ENCODE data around the gene MRPL43.

DNA sequence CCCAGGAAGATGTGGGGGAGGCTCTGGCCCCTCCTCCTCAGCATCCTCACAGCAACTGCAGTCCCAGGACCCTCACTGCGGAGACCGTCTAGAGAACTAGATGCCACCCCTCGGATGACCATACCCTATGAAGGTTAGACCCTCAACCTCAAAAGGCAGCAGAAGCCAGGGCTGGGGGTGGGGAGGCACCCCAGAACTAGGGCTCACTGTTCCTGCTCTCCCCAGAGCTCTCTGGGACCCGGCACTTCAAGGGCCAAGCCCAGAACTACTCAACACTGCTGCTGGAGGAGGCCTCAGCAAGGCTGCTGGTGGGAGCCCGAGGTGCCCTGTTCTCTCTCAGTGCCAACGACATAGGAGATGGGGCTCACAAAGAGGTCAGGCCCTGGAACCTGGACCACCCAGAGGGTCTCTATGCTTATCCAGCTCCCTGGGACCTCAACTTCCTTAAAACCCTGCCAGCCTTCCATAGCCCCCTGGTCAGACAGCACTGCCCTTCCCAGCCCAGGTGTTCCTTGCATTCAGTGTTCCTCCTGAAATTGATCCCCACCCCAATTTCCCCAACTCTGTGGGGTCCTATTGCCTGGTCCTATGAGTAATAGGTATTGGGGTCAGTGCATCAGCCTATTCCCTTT lies 14.3 kb downstream of the MRPL43 start:
- TF ChIP-seq CTCF (IDR thresholded peaks at IDR 0.05 in 2 of 3, conservative IDR thresholded peaks at IDR 0.05 in 1 of 3; ENCODE audit: control insufficient read depth in 2 of 3, extremely low read depth in 1 of 3, insufficient read depth in 1 of 3, low read depth in 3 of 3, low read length in 3 of 3): no peak
- TF ChIP-seq CREM (IDR thresholded peaks at IDR 0.05; ENCODE audit: low read depth): no peak
- TF ChIP-seq EZH2 (IDR thresholded peaks at IDR 0.05; ENCODE audit: borderline replicate concordance, control insufficient read depth, low read depth, low read length): no peak
- TF ChIP-seq SPI1 (IDR thresholded peaks at IDR 0.05; ENCODE audit: borderline replicate concordance, insufficient read depth, low read depth, low read length): no peak
- TF ChIP-seq, protein P1, sequence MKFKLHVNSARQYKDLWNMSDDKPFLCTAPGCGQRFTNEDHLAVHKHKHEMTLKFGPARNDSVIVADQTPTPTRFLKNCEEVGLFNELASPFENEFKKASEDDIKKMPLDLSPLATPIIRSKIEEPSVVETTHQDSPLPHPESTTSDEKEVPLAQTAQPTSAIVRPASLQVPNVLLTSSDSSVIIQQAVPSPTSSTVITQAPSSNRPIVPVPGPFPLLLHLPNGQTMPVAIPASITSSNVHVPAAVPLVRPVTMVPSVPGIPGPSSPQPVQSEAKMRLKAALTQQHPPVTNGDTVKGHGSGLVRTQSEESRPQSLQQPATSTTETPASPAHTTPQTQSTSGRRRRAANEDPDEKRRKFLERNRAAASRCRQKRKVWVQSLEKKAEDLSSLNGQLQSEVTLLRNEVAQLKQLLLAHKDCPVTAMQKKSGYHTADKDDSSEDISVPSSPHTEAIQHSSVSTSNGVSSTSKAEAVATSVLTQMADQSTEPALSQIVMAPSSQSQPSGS (IDR thresholded peaks at IDR 0.05; ENCODE audit: low read length): no peak
- no peak for TF ChIP-seq BACH1 (IDR thresholded peaks at IDR 0.05; ENCODE audit: borderline replicate concordance)
- no peak for TF ChIP-seq TAF1 (IDR thresholded peaks at IDR 0.05; ENCODE audit: borderline replicate concordance, low read depth, low read length)
- no peak for TF ChIP-seq POLR2A (IDR thresholded peaks at IDR 0.05; ENCODE audit: low read depth, low read length)
- no peak for TF ChIP-seq YY1 (IDR thresholded peaks at IDR 0.05; ENCODE audit: low read depth, low read length)
- TF ChIP-seq, protein P2, sequence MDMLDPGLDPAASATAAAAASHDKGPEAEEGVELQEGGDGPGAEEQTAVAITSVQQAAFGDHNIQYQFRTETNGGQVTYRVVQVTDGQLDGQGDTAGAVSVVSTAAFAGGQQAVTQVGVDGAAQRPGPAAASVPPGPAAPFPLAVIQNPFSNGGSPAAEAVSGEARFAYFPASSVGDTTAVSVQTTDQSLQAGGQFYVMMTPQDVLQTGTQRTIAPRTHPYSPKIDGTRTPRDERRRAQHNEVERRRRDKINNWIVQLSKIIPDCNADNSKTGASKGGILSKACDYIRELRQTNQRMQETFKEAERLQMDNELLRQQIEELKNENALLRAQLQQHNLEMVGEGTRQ (IDR thresholded peaks at IDR 0.05; ENCODE audit: borderline replicate concordance, low read depth, low read length): no peak
- no peak for TF ChIP-seq TCF7 (IDR thresholded peaks at IDR 0.05; ENCODE audit: borderline replicate concordance)
- TF ChIP-seq E2F4 (IDR thresholded peaks at IDR 0.05; ENCODE audit: low read depth, low read length): no peak
- TF ChIP-seq MAX (IDR thresholded peaks at IDR 0.05; ENCODE audit: low read depth, low read length): no peak

All from GM12878 (cell line).